ENCODE results near the gene MYBPH.
A peak's percentile ranks its signal among the peaks of the same experiment; 100 is the strongest.

MYBPH gene

GRCh38 chr1:203126866-203127665 is 48.6 kb downstream of the MYBPH start:
- Mint-ChIP-seq H3K4me3 (peak overlapping the region; percentile 78), H3K9me3 (no peaks in the 10 kb centered on the region), H3K27ac (peak overlapping the region; percentile 7), H3K4me1 (peaks cover 36% of the 10 kb centered on the region), H3K27me3 (ENCODE audit: low read depth, poor library complexity) (peaks cover 59% of the 10 kb centered on the region), H3K36me3 (ENCODE audit: low read depth) (no peaks in the 10 kb centered on the region)
- TF ChIP-seq, protein P1, sequence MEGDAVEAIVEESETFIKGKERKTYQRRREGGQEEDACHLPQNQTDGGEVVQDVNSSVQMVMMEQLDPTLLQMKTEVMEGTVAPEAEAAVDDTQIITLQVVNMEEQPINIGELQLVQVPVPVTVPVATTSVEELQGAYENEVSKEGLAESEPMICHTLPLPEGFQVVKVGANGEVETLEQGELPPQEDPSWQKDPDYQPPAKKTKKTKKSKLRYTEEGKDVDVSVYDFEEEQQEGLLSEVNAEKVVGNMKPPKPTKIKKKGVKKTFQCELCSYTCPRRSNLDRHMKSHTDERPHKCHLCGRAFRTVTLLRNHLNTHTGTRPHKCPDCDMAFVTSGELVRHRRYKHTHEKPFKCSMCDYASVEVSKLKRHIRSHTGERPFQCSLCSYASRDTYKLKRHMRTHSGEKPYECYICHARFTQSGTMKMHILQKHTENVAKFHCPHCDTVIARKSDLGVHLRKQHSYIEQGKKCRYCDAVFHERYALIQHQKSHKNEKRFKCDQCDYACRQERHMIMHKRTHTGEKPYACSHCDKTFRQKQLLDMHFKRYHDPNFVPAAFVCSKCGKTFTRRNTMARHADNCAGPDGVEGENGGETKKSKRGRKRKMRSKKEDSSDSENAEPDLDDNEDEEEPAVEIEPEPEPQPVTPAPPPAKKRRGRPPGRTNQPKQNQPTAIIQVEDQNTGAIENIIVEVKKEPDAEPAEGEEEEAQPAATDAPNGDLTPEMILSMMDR (IDR thresholded peaks at IDR 0.05), result no peak
- no peak for DNase-seq

DNA sequence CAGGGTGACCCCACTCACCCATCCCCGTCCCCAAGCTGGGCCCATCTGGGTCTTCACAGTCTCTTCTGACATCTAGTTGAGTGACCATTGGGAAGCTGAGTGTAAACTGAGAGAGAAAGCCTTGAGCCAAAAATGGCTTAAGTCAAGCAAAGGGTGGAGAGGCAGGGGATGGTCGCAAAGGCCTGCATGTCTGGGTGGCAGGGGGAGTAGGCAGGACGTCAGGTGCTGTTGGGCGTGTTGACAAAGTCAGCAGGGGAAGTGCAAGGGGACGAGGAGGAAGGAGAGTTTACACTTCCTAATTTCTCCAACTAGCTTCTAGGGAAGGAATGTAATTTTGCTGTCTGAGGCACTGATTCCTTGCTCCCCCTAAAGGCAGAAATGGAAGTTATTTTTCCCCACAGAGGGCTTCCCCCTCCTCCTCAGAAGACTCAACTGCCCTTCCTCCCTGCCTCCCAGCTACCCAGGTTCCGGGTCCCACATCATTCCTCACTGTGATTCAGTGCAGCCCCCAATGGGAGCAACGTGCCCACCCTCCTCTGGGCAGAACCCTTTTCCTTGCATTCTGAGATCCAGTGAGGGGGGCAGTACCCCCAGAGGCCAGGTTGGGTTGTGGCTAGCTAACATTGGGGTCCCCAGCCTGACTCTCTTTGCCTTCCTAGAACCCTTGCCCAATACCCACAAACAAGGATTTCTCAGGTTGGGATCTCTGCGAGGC is 49.3 kb downstream of the MYBPH start:
- DNase-seq, result no peak
- Mint-ChIP-seq H3K27ac (no peak overlapping the region), H3K36me3 (ENCODE audit: low read depth) (no peaks in the 10 kb centered on the region), H3K9me3 (no peaks in the 10 kb centered on the region), H3K4me1 (peaks cover 42% of the 10 kb centered on the region), H3K4me3 (peak overlapping the region; percentile 78), H3K27me3 (ENCODE audit: low read depth, poor library complexity) (peaks cover 64% of the 10 kb centered on the region)
- TF ChIP-seq, protein P1 (IDR thresholded peaks at IDR 0.05), result peak; percentile 39

GRCh38 chr1:203124546-203125317 is 50.9 kb downstream of the MYBPH start:
- H3K27me3 Mint-ChIP-seq (ENCODE audit: low read depth, poor library complexity), result peaks cover 65% of the 10 kb centered on the region
- no peaks in the 10 kb centered on the region for H3K9me3 Mint-ChIP-seq
- DNase-seq, result no peak
- no peak overlapping the region for H3K27ac Mint-ChIP-seq
- TF ChIP-seq, protein P1 (IDR thresholded peaks at IDR 0.05), result no peak
- no peak overlapping the region for H3K4me3 Mint-ChIP-seq
- H3K4me1 Mint-ChIP-seq, result peaks cover 48% of the 10 kb centered on the region
- H3K36me3 Mint-ChIP-seq (ENCODE audit: low read depth), result no peaks in the 10 kb centered on the region

DNA sequence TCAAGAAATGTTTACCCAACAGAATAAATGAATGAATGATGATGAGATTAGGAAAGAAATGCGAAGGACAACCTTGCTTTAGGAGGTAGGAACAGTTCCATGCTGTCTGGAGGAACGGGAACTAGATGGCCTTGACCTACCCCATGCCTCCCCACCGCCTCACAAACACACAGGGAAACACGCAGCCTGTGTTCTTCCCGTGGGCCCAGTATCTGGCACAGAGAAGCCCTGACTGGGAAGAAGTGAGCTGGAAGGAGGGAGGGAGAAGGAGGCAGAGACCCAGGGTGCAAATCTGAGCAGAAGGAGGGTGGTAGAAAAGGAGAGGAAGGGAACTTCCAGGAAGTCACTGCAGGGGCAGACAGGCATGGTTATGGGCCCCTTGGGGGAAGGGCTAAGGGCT is 51.6 kb downstream of the MYBPH start:
- H3K36me3 Mint-ChIP-seq (ENCODE audit: low read depth), result no peaks in the 10 kb centered on the region
- no peak overlapping the region for H3K4me3 Mint-ChIP-seq
- TF ChIP-seq, protein P1 (IDR thresholded peaks at IDR 0.05), result no peak
- DNase-seq, result no peak
- no peak overlapping the region for H3K27ac Mint-ChIP-seq
- peaks cover 48% of the 10 kb centered on the region for H3K4me1 Mint-ChIP-seq
- H3K27me3 Mint-ChIP-seq (ENCODE audit: low read depth, poor library complexity), result peaks cover 59% of the 10 kb centered on the region
- H3K9me3 Mint-ChIP-seq, result no peaks in the 10 kb centered on the region

GRCh38 chr1:203122159-203122558 is 53.5 kb downstream of the MYBPH start:
- Mint-ChIP-seq H3K4me3 (no peak overlapping the region), H3K9me3 (no peaks in the 10 kb centered on the region), H3K4me1 (peaks cover 39% of the 10 kb centered on the region), H3K27me3 (ENCODE audit: low read depth, poor library complexity) (peaks cover 46% of the 10 kb centered on the region), H3K36me3 (ENCODE audit: low read depth) (no peaks in the 10 kb centered on the region), H3K27ac (no peak overlapping the region)
- DNase-seq, result no peak
- TF ChIP-seq, protein P1 (IDR thresholded peaks at IDR 0.05), result no peak
